Panc1 (cell line): Measurements from ENCODE around the gene MLX. TPM values are rescaled to one million over a fixed set of nuclear protein-coding genes. Genes with fewer than 3 reads are reported as not detected.

Source experiments
- ATAC-seq: fragments of 200-7000 bp; cut with Tn5 transposase; 2 replicates; pipeline ENCODE4 v1.9.1; 2020; ENCODE audit warnings: mild to moderate bottlenecking, moderate library complexity
- BruUV-seq: library from RNA; stranded (reverse); fragments of 400-500 nt; replicated peaks from 2 replicates; lab custom pipeline; 2021; lab: Mats Ljungman, UMichigan
- CTCF ChIA-PET: fragments of 300-600 bp; sonication (Branson Sonifier 250); formaldehyde crosslinking; loops from one replicate; lab custom pipeline; 2022; ENCODE audit warnings: antibody characterized with exemption; lab: Charles Lee
- POLR2A ChIA-PET: fragments of 300-600 bp; sonication (Branson Sonifier 250); formaldehyde crosslinking; loops from one replicate; lab custom pipeline; 2022; ENCODE audit warnings: antibody characterized with exemption; lab: Charles Lee
- DNase-seq: peaks from one replicate; pipeline ENCODE4 v3.0.0-alpha.2; 2010; ENCODE audit warnings: low read depth, low spot score
- H3K27ac ChIP-seq: 2 replicates; pipeline ENCODE4 v1.5.1; 2011; ENCODE audit warnings: mild to moderate bottlenecking, low read length, inconsistent platforms
- H3K27me3 ChIP-seq: fragments of 200-500 bp; sonication (Bioruptor generic); 2 replicates; pipeline ENCODE4 v1.6.0; 2014; ENCODE audit warnings: low read length, inconsistent platforms; ENCODE audit not compliant: control insufficient read depth, insufficient read depth
- H3K36me3 ChIP-seq: fragments of 200-500 bp; sonication (Bioruptor generic); 2 replicates; pipeline ENCODE4 v1.5.1; 2014; ENCODE audit warnings: inconsistent platforms, mild to moderate bottlenecking, low read length, moderate library complexity; ENCODE audit not compliant: control insufficient read depth, insufficient read depth
- H3K4me1 ChIP-seq: 2 replicates; pipeline ENCODE4 v1.5.1; 2011; ENCODE audit warnings: inconsistent platforms, mild to moderate bottlenecking, low read length, moderate library complexity; ENCODE audit not compliant: control insufficient read depth, insufficient read depth
- H3K4me3 ChIP-seq, 2 experiments: 2 replicates each; pipeline ENCODE4 v1.5.1; 2011 to 2012; ENCODE audit warnings: low read depth in 2 of 2, low read length in 2 of 2, mild to moderate bottlenecking in 2 of 2, inconsistent platforms in 1 of 2, moderate library complexity in 1 of 2
- H3K9me3 ChIP-seq: fragments of 200-500 bp; sonication (Bioruptor generic); 2 replicates; pipeline ENCODE4 v1.5.1; 2014; ENCODE audit warnings: low read depth, mild to moderate bottlenecking, inconsistent platforms, low read length, moderate library complexity; ENCODE audit not compliant: control insufficient read depth, insufficient read depth
- CTCF ChIP-seq: fragments of 450-650 bp; IDR thresholded peaks from 2 replicates; pipeline ENCODE4 v1.5.1; 2017; ENCODE audit warnings: mild to moderate bottlenecking
- POLR2AphosphoS5 ChIP-seq: IDR thresholded peaks from 2 replicates; pipeline ENCODE4 v1.6.1; 2012; ENCODE audit warnings: mild to moderate bottlenecking, low read depth, low read length, moderate library complexity
- REST ChIP-seq, 2 experiments: IDR thresholded peaks; 2 replicates each; pipeline ENCODE4 v1.6.1; 2011 to 2012; ENCODE audit warnings: low read depth in 2 of 2, control low read depth in 1 of 2, low read length in 1 of 2, mild to moderate bottlenecking in 1 of 2, moderate library complexity in 1 of 2; ENCODE audit not compliant: insufficient read depth in 1 of 2
- SIN3A ChIP-seq: IDR thresholded peaks from 2 replicates; pipeline ENCODE4 v1.6.1; 2012; ENCODE audit warnings: low read depth, mild to moderate bottlenecking, low read length, moderate library complexity, borderline replicate concordance; ENCODE audit not compliant: insufficient read depth
- TCF7L2 ChIP-seq: IDR thresholded peaks from 2 replicates; pipeline ENCODE4 v1.6.1; 2011; ENCODE audit warnings: mild to moderate bottlenecking, low read depth, low read length, inconsistent platforms
- in situ Hi-C: cut with HindIII; loops from 2 replicates; pipeline ENCODE4 v1.10.0; 2016; ENCODE audit warnings: low sequenced_read_pairs, low pct_unique_long_range_greater_than_20kb
- intact Hi-C: fragments of 100-400 bp; cut with micrococcal nuclease; formaldehyde crosslinking; loops from one replicate; pipeline ENCODE4 v1.10.0; 2022; ENCODE audit not compliant: unreplicated experiment
- total RNA-seq: library from RNA; stranded (reverse); gene quantifications from one replicate; pipeline ENCODE4 v1.2.1, GENCODE V29; 2021; ENCODE audit not compliant: unreplicated experiment

Gene MLX
- total RNA-seq, 1 experiment from 2014 or later, result 35.8 TPM

- POLR2A ChIA-PET, result interaction anchor here (1.1 kb wide), 1 partner anchor 14 kb away, joined by 4 read pairs; no protein-coding TSS in a partner anchor
- no peaks in the 10 kb centered on the region for H3K27me3 ChIP-seq
- H3K27ac ChIP-seq, result peak overlapping the region; percentile 64
- no peak for TF ChIP-seq CTCF
- no peak for TF ChIP-seq REST (IDR thresholded peaks at IDR 0.05; ENCODE audit: insufficient read depth in 1 of 2, low read depth in 2 of 2, low read length in 1 of 2)
- TF ChIP-seq SIN3A, result no peak
- no peak for TF ChIP-seq TCF7L2
- no peak for TF ChIP-seq POLR2AphosphoS5
- DNase-seq, result no peak
- CTCF ChIA-PET, result no interaction called here
- in situ Hi-C loops, result no loop called here
- intact Hi-C loops, result no loop called here
- BruUV-seq, result TSS peak; percentile 83
- no peak for ATAC-seq
- peaks cover 14% of the 10 kb centered on the region for H3K4me1 ChIP-seq
- H3K4me3 ChIP-seq, result peak overlapping the region; percentile 92 to 97
- H3K36me3 ChIP-seq, result peaks cover 3% of the 10 kb centered on the region
- no peaks in the 10 kb centered on the region for H3K9me3 ChIP-seq
Measured at GRCh38 chr17:42607769-42608168, 40.9 kb downstream of the MLX start.

GRCh38 chr17:42608305-42609181, 41.6 kb downstream of the MLX start:
- Histone ChIP-seq H3K27me3 (no peaks in the 10 kb centered on the region), H3K9me3 (no peaks in the 10 kb centered on the region), H3K36me3 (peaks cover 3% of the 10 kb centered on the region), H3K4me3 (peak overlapping the region; percentile 92 to 97), H3K27ac (peak overlapping the region; percentile 64), H3K4me1 (peaks cover 11% of the 10 kb centered on the region)
- DNase-seq, result no peak
- intact Hi-C loops (no loop called here), in situ Hi-C loops (no loop called here)
- peak; percentile 78 for ATAC-seq
- TF ChIP-seq CTCF (no peak), TCF7L2 (no peak), SIN3A (no peak), POLR2AphosphoS5 (no peak), REST (IDR thresholded peaks at IDR 0.05; ENCODE audit: insufficient read depth in 1 of 2, low read depth in 2 of 2, low read length in 1 of 2) (no peak)
- ChIA-PET POLR2A (interaction anchor here (0.5 to 1.1 kb wide), 2 partner anchors 14 to 701 kb away, joined by 4 read pairs; no protein-coding TSS in a partner anchor), CTCF (no interaction called here)
- BruUV-seq, result no TSS peak
